ENCODE data around the gene RGS11. TPM values are rescaled to one million over a fixed set of nuclear protein-coding genes. Genes with fewer than 3 reads are reported as not detected.
"Not testable (repeated sequence)": the region's sequence is repeated elsewhere in the genome, so short reads cannot be mapped to it uniquely, and the experiment has no call there.

The RGS11 gene
- polyA plus RNA-seq, 10 donors: 0.64 to 2.7 (median 1.8) TPM

- no peak for DNase-seq
Measured at GRCh38 chr16:264440-264951, 11.2 kb downstream of the RGS11 start.

- DNase-seq: no peak
Measured at GRCh38 chr16:263944-264343, 11.8 kb downstream of the RGS11 start.

DNA sequence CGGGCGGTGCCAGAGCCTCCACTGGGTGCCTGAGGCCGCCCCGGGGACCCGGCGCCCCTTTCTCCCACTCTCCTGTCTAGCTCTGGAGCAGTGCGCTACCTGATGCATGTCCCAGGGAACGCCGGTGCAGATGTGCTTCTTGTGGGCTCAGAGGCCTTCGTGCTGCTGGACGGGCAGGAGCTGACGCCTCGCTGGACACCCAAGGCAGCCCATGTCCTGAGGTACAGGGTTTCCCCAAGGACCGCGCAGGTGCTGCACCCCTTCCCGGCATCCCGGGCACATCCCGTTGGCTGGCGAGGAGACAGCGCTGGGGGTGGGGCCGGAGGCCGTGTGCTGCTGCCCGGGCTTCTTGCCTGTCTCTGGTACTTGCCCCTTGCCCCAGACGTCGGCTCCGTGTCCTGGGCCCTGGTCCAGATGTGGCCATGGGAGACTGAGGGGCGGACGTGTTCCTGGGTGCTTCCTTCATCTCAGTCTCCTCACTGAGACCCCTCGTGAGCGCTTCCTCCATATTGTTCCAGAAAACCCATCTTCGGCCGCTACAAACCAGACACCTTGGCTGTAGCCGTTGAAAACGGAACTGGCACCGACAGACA, 12.5 kb downstream of the RGS11 start:
- no peak for DNase-seq

GRCh38 chr16:262121-262745, 13.5 kb downstream of the RGS11 start:
- no peak for DNase-seq

DNA sequence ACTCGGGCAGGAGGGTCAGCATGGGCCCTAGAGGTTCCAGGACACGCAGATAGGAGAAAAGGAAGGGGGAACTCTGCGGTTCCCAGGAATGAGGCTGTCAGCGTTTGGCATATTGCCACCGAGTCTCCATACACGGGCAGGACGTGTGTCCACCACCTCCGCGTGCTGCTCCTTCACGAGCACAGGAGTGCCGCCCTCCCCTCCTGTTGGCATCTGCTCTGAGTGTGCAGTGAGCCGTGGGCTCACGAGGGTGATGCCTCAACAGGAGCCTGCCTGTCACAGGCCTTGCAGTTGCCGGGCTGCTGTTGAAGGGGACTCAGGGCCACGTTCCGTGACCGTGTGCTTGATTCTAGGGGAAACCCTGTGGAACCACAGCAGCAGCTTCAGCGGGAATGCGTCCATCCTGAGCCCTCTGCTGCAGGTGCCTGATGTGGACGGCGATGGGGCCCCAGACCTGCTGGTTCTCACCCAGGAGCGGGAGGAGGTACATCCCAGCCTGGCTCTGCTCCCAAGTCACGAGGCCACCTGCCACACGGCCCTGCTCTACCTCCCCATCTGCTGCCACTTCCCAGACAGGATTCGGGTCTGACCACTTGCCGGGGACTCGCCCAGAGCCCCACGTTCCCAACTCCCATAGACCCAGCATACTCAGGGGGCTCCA, 14.6 kb downstream of the RGS11 start:
- DNase-seq: no peak

- DNase-seq: no peak
Measured at GRCh38 chr16:260326-260725, 15.4 kb downstream of the RGS11 start.

GRCh38 chr16:259814-260253, 15.9 kb downstream of the RGS11 start:
- DNase-seq: no peak

DNA sequence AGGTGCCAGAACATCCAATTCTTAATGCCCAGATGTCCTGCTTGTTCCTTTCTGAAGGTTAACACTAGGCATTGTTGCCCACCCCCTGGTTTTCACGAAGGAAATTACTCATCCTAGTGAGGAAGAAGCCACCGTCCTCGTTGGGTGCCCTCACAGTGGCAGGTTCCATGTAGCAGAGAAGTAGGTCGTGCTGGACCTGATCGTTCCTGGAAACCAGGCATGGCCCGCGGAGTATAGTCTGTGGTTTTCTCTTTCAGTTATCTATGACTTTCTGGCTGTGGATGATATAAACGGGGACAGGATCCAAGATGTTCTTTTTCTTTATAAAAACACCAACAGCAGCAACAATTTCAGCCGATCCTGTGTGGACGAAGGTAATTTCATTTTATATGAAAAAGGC, 16.5 kb downstream of the RGS11 start:
- DNase-seq: no peak

- not testable (repeated sequence) for DNase-seq
Measured at GRCh38 chr16:258091-258490, 17.7 kb downstream of the RGS11 start.

DNA sequence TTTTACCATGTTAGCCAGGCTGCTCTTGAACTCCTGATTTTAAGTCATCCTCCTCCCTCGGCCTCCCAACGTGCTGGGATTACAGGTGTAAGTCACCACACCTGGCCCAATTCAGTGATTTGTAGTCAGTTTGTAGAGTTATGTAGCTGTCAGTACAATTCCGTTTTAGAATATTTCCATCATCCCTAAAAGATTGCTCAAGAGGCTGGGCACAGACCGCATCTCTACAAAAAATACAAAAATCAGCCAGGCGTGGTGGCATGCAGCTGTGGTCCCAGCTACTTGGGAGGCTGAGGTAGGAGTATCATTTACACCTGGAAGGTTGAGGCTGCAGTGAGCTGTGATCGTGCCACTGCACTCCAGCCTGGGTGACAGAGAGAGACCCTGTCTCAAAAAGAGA, 20.6 kb downstream of the RGS11 start:
- no peak for DNase-seq

- no peak for DNase-seq
Measured at GRCh38 chr16:254461-254860, 21.3 kb downstream of the RGS11 start.

DNA sequence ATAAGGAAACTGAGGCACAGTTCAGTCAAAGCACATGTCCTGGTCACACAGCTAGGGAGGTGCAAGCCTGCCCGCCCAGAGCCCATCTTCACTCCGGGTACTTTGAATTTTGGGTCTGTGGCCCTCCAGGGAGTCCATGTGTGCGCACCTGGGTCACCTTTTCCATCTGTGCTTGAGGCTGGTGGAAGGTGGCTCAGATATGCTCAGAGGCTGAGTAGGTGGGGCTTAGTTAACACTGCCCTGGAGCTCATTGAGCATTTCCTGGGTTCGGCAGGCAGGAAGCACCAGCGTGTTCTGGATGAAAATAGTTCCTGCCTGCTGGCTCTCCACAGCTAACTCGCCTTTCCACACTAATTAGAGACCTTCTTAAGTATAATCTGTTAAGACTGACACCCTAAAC, 21.9 kb downstream of the RGS11 start:
- DNase-seq: no peak

DNA sequence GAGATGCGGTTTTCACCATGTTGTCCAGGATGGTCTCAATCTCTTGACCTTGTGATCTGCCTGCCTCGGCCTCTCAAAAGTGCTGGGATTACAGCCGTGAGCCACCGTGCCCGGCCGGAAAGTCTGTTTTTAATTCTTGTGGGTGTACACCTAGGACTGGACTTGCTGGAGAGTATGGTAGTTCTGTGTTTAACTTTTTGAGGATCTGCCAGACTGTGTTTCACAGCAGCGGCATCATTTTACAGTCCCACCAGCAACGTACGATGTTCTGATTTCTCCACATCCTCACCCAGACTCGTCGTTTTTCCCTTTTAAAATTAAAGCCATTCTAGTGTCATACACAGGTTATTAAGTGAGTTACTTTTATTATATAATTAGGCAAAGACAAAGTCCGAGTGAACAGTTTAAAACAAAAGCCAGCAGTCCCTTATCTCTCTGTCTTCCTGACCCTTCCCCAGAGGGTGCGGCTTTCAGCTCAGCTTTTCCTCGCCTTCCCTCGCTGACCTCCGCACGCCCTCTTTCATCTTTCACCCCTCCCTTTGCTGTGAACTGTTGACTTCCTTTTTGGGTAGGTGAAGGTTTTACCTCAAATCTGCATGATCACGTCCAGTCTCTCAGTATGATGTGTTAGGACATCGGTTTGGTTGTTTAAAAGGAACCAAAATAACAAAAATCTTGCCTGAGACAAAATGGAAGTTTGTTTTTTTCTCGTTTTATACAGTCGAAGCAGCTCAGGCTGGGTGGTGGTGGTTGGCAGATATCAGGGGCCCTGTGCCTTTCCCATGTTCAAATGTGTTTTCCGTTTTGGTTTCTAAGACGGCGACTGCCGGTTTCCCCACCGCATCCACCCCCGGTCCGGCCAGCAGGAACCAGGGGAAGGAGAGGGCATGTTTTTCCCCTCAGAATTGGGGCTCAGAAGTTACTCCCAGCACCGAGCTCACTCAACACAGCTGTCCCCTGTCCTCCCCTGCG, 23.1 kb downstream of the RGS11 start:
- DNase-seq: no peak

- no peak for DNase-seq
Measured at GRCh38 chr16:249431-249830, 26.3 kb downstream of the RGS11 start.

GRCh38 chr16:247027-247426, 28.7 kb downstream of the RGS11 start:
- DNase-seq: no peak

GRCh38 chr16:245105-245504, 30.6 kb downstream of the RGS11 start:
- no peak for DNase-seq

DNA sequence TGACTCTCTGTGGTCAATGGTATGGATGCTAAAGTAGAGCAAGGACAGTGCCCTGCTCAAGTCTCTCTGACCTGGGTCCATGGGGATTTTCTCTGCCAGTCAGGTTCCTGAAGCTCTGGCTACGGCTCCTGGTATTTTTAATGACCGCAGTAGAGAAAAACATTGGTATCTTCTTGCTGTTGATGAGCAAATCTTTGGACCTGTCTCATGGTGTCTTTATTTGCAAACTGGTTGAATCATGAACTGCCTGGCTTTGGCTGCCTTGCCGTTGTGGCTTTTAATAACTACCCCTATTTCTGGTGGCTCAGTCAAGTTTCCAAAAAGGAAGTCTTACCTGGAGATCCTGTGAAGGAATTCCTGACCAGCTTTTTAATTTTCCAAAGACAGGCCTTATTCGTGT, 32.4 kb downstream of the RGS11 start:
- DNase-seq: no peak

DNA sequence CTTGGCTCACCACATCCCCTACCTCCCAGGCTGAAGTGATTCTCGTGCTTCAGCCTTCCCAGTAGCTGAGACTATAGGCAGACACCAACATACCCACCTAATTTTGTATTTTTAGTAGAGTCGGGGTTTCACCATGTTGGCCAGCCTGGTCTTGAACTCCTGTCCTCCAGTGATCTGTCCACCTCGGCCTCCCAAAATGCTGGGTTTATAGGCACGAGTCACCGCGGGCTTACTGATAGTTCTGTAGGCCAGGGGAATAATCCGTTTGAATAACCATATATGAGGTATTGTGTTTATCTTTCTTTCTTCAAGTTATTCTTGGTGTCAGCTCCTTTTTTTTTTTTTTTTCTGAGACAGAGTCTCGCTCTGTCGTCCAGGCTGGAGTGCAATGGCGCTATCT, 33.5 kb downstream of the RGS11 start:
- DNase-seq: no peak

DNA sequence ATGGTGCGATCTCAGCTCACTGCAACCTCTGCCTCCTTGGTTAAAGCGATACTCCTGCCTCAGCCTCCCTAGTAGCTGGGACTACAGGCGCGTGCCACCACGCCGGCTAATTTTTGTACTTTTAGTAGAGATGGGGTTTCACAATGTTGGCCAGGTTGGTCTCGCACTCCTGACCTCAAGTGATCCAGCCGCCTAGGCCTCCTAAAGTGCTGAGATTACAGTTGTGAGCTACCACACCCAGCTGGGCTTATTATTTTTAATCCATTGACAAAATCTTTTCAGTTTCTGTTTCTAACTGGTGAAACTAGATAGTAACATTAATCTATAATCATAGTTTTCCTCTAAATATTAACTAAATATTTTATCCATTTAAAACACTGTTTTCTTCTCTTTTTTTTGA, 35.2 kb downstream of the RGS11 start:
- DNase-seq: no peak

DNA sequence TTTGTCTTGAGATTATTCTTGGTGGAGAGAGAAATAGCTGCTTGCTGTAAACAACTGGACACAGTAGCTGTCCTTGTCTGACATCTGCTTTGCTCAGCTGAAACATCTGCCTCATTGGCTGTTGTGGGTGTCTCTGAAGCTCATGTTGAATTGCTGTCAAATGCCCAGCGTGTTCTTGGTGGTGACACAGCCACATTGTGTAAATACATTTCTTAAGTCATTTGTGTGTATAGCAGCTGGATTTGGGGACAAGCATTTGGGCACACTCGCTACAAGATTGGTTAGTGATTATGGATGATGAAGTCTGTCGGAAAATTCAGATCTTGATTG, 35.8 kb downstream of the RGS11 start:
- DNase-seq: no peak

DNA sequence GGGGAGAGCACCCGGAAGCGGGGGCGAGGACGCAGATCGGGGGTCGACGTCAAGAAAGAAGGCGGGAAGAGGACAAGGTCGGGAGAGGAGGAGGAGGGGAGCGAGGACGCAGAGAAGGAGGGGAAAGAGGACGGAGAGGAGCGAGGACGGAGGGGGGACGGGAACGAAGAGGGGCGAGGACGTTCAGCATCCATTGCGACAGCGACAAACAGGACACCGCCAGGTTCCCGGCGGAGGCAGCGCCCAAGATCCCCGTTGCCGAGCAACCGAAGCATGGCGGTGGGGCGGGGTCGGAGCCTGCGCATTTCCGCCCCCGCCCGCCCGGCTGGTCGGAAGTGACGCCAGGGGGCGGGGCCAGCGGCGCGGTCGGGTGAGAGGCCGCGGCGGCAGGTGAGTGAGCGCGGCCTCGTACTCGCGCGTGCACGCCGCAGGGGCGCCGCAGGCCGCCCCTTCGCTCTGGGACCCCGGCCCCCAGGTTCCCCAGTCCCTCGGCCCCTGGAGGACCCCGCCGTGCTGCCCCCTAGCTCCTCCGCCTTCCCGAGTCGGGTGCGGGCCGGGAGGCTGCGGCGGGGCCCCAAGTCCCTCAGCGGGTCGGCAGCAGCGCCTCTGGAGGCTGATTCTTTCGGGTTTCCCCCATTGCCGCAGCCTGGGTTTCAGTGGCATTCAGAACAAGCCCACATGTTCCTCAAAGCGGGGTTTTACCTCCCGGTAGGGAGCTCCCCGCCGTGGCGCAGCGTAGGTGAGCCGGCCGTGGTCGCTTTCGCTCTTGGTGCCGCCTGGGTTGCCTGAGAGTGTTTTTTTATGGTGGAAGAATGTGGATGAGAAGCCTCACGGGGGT, 41.1 kb downstream of the RGS11 start, which contains the start of gene FAM234A:
Gene FAM234A, plus strand, starts transcription at position 354 of the 838 bp plus-strand sequence. CDS start 19,593 bp downstream, outside the sequence.
- DNase-seq: peak; percentile 92 to 97 (median 96)
